ENCODE measurements around the gene CTTN.

GRCh38 chr11:70476669-70477068 lies 78.3 kb downstream of the CTTN start:
- TF ChIP-seq CTCF (IDR thresholded peaks at IDR 0.05) (no peak), POLR2A (IDR thresholded peaks at IDR 0.05) (no peak)

All from suprapubic skin (tissue), 3 donors.